Panc1 (cell line): ENCODE data around the gene HUS1B.

Experiments
- CTCF ChIP-seq: fragments of 450-650 bp; IDR thresholded peaks from 2 replicates; pipeline ENCODE4 v1.5.1; 2017; ENCODE audit warnings: mild to moderate bottlenecking
- REST ChIP-seq, 2 experiments: IDR thresholded peaks; 2 replicates each; pipeline ENCODE4 v1.6.1; 2011 to 2012; ENCODE audit warnings: low read depth in 2 of 2, control low read depth in 1 of 2, low read length in 1 of 2, mild to moderate bottlenecking in 1 of 2, moderate library complexity in 1 of 2; ENCODE audit not compliant: insufficient read depth in 1 of 2
- SIN3A ChIP-seq: IDR thresholded peaks from 2 replicates; pipeline ENCODE4 v1.6.1; 2012; ENCODE audit warnings: low read depth, mild to moderate bottlenecking, low read length, moderate library complexity, borderline replicate concordance; ENCODE audit not compliant: insufficient read depth

GRCh38 chr6:692356-692851 is 35.5 kb upstream of the HUS1B start:
- TF ChIP-seq REST (IDR thresholded peaks at IDR 0.05; ENCODE audit: insufficient read depth in 1 of 2, low read depth in 2 of 2, low read length in 1 of 2) (no peak), SIN3A (no peak), CTCF (no peak)
